HL-60 (cell line): ENCODE results near the gene CAMSAP1.

Experiments
- DNase-seq, 2 experiments: peaks; one replicate each; pipeline ENCODE4 v3.0.0-alpha.2; 2010 to 2020; ENCODE audit warnings: low read depth in 1 of 2, low spot score in 1 of 2
- H3K27ac ChIP-seq: fragments of 250-450 bp; sonication (Bioruptor Pico); replicated peaks from 2 replicates; pipeline ENCODE4 v1.5.1; 2020; ENCODE audit warnings: mild to moderate bottlenecking, moderate library complexity
- H3K27me3 ChIP-seq: fragments of 250-450 bp; sonication (Bioruptor Pico); 2 replicates; pipeline ENCODE4 v1.5.1; 2021; ENCODE audit warnings: mild to moderate bottlenecking, moderate library complexity; ENCODE audit not compliant: insufficient read depth, poor library complexity, severe bottlenecking
- H3K4me3 ChIP-seq: replicated peaks from 2 replicates; pipeline ENCODE4 v1.5.1; 2011; ENCODE audit warnings: mild to moderate bottlenecking, control low read depth, low read length; ENCODE audit not compliant: insufficient read depth
- GABPA ChIP-seq: IDR thresholded peaks from 2 replicates; pipeline ENCODE4 v1.6.1; 2012; ENCODE audit warnings: low read depth
- POLR2AphosphoS5 ChIP-seq: IDR thresholded peaks from 2 replicates; pipeline ENCODE4 v1.6.1; 2012; ENCODE audit warnings: low read depth
- SPI1 ChIP-seq: IDR thresholded peaks from 2 replicates; pipeline ENCODE4 v1.6.1; 2012; ENCODE audit warnings: low read depth, mild to moderate bottlenecking, borderline replicate concordance
- TF ChIP-seq, protein P1 (sequence below): IDR thresholded peaks from one replicate; pipeline ENCODE4 v1.5.1; 2011; ENCODE audit warnings: low read length, control low read depth, inconsistent platforms; ENCODE audit not compliant: insufficient read depth
- TF ChIP-seq, protein P2 (sequence below): IDR thresholded peaks from 2 replicates; pipeline ENCODE4 v1.6.1; 2012; ENCODE audit warnings: low read depth; ENCODE audit not compliant: insufficient replicate concordance

Gene CAMSAP1

DNA sequence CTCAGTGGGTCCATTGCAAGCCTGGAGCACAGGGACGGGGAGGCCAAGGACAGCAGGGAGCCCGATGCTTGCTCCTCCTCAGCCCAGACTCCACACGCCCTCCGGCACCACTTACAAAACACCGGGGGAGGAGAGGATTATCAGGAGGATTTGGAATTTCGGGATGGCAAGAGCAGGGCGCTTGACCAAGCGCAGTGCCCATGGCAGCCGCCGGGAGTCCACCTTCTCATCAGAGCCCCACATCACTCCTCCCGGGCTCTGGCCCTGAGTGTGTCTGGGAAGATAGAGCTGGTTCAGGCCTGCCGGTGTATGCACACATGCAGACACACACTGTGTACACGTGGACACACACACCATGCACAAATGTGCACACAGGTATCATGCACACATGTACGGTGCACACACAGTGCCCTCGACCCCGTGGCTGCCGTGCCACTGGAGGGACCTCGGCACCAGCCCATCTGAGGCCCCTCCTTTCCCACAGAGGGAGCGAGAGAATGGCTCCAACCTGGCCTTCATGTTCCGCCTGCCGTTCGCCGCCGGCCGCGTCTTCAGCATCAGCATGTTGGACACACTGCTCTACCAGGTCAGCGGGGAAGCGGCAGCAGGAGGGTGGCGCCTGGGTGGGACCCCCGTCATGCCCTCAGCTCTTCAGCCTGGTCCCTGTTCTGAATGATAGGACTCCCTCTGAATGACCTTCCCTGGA lies 123.7 kb downstream of the CAMSAP1 start:
- Histone ChIP-seq H3K27ac (no peak overlapping the region), H3K4me3 (no peak overlapping the region), H3K27me3 (peaks cover 2% of the 10 kb centered on the region)
- DNase-seq, result no peak
- TF ChIP-seq, protein P1, sequence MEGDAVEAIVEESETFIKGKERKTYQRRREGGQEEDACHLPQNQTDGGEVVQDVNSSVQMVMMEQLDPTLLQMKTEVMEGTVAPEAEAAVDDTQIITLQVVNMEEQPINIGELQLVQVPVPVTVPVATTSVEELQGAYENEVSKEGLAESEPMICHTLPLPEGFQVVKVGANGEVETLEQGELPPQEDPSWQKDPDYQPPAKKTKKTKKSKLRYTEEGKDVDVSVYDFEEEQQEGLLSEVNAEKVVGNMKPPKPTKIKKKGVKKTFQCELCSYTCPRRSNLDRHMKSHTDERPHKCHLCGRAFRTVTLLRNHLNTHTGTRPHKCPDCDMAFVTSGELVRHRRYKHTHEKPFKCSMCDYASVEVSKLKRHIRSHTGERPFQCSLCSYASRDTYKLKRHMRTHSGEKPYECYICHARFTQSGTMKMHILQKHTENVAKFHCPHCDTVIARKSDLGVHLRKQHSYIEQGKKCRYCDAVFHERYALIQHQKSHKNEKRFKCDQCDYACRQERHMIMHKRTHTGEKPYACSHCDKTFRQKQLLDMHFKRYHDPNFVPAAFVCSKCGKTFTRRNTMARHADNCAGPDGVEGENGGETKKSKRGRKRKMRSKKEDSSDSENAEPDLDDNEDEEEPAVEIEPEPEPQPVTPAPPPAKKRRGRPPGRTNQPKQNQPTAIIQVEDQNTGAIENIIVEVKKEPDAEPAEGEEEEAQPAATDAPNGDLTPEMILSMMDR, result no peak
- no peak for TF ChIP-seq GABPA
- no peak for TF ChIP-seq POLR2AphosphoS5
- no peak for TF ChIP-seq SPI1
- TF ChIP-seq, protein P2, sequence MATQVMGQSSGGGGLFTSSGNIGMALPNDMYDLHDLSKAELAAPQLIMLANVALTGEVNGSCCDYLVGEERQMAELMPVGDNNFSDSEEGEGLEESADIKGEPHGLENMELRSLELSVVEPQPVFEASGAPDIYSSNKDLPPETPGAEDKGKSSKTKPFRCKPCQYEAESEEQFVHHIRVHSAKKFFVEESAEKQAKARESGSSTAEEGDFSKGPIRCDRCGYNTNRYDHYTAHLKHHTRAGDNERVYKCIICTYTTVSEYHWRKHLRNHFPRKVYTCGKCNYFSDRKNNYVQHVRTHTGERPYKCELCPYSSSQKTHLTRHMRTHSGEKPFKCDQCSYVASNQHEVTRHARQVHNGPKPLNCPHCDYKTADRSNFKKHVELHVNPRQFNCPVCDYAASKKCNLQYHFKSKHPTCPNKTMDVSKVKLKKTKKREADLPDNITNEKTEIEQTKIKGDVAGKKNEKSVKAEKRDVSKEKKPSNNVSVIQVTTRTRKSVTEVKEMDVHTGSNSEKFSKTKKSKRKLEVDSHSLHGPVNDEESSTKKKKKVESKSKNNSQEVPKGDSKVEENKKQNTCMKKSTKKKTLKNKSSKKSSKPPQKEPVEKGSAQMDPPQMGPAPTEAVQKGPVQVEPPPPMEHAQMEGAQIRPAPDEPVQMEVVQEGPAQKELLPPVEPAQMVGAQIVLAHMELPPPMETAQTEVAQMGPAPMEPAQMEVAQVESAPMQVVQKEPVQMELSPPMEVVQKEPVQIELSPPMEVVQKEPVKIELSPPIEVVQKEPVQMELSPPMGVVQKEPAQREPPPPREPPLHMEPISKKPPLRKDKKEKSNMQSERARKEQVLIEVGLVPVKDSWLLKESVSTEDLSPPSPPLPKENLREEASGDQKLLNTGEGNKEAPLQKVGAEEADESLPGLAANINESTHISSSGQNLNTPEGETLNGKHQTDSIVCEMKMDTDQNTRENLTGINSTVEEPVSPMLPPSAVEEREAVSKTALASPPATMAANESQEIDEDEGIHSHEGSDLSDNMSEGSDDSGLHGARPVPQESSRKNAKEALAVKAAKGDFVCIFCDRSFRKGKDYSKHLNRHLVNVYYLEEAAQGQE, result no peak

DNA sequence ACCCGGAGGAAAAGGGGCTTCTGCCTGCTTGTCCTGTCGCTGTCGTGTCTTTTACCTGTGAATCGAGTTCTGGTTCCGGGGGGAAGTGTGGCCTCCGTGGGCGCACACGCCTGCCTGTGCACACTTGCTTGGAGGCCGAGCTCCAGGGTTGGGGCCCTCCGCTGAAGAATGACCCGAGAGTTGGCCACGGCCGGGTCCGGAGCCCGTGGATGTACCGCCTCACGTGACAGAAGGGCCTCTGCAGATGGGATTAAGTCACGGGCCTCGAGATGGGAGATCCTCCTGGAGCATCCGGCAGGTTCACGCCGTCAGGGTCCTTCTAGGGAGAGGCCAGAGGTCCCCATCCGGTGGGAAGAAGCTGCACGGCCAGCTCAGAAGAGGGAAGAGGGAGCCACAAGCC lies 124.4 kb downstream of the CAMSAP1 start:
- TF ChIP-seq, protein P1, result no peak
- TF ChIP-seq, protein P2, result no peak
- TF ChIP-seq GABPA, result no peak

DNA sequence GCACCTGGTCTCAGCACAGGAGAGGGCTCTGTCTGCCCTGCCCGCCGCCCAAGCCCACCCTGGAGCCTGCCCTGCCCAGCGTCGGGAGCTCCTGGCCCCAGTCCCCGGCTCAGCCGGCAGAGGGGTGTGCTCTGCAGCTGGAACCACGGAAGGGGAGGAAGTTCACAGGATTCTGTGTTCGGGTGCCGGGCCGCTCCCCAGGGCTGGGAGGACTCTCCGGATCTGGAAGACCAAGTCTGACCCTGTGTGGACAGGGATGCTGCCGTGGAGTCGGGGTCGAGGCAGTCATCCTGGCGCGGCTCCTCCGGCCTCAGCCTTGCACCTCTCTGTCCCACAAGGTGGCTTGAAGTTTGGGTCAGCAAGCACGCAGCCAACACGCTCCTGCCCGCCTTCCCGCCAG lies 126.7 kb downstream of the CAMSAP1 start:
- Histone ChIP-seq H3K27ac (no peak overlapping the region), H3K4me3 (no peak overlapping the region), H3K27me3 (no peaks in the 10 kb centered on the region)
- TF ChIP-seq, protein P1, result no peak
- TF ChIP-seq, protein P2, result no peak
- TF ChIP-seq SPI1, result no peak
- TF ChIP-seq GABPA, result no peak
- no peak for TF ChIP-seq POLR2AphosphoS5
- DNase-seq, result no peak

More for the DNA sequence above, 124.4 kb downstream of the CAMSAP1 start:
- no peak for DNase-seq
- Histone ChIP-seq H3K27ac (no peak overlapping the region), H3K27me3 (peaks cover 2% of the 10 kb centered on the region), H3K4me3 (no peak overlapping the region)
